ENCODE measurements around the gene TEKT1.

Gene TEKT1

GRCh38 chr17:6757747-6758146 lies 73.8 kb downstream of the TEKT1 start:
- Histone ChIP-seq H3K27ac (replicated peaks) (no peak overlapping the region), H3K4me3 (replicated peaks; ENCODE audit: insufficient read depth, low read length) (no peak overlapping the region), H3K27me3 (ENCODE audit: insufficient read depth, poor library complexity, severe bottlenecking) (no peaks in the 10 kb centered on the region)
- TF ChIP-seq SPI1 (IDR thresholded peaks at IDR 0.05; ENCODE audit: borderline replicate concordance, low read depth), result no peak
- TF ChIP-seq POLR2AphosphoS5 (IDR thresholded peaks at IDR 0.05; ENCODE audit: low read depth), result no peak
- TF ChIP-seq, protein P1, sequence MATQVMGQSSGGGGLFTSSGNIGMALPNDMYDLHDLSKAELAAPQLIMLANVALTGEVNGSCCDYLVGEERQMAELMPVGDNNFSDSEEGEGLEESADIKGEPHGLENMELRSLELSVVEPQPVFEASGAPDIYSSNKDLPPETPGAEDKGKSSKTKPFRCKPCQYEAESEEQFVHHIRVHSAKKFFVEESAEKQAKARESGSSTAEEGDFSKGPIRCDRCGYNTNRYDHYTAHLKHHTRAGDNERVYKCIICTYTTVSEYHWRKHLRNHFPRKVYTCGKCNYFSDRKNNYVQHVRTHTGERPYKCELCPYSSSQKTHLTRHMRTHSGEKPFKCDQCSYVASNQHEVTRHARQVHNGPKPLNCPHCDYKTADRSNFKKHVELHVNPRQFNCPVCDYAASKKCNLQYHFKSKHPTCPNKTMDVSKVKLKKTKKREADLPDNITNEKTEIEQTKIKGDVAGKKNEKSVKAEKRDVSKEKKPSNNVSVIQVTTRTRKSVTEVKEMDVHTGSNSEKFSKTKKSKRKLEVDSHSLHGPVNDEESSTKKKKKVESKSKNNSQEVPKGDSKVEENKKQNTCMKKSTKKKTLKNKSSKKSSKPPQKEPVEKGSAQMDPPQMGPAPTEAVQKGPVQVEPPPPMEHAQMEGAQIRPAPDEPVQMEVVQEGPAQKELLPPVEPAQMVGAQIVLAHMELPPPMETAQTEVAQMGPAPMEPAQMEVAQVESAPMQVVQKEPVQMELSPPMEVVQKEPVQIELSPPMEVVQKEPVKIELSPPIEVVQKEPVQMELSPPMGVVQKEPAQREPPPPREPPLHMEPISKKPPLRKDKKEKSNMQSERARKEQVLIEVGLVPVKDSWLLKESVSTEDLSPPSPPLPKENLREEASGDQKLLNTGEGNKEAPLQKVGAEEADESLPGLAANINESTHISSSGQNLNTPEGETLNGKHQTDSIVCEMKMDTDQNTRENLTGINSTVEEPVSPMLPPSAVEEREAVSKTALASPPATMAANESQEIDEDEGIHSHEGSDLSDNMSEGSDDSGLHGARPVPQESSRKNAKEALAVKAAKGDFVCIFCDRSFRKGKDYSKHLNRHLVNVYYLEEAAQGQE (IDR thresholded peaks at IDR 0.05; ENCODE audit: insufficient replicate concordance, low read depth), result no peak
- DNase-seq (ENCODE audit: low read depth in 1 of 2, low spot score in 1 of 2), result no peak

- no peaks in the 10 kb centered on the region for H3K27me3 ChIP-seq (ENCODE audit: insufficient read depth, poor library complexity, severe bottlenecking)
- TF ChIP-seq, protein P1 (IDR thresholded peaks at IDR 0.05; ENCODE audit: insufficient replicate concordance, low read depth), result no peak
- TF ChIP-seq, protein P2, sequence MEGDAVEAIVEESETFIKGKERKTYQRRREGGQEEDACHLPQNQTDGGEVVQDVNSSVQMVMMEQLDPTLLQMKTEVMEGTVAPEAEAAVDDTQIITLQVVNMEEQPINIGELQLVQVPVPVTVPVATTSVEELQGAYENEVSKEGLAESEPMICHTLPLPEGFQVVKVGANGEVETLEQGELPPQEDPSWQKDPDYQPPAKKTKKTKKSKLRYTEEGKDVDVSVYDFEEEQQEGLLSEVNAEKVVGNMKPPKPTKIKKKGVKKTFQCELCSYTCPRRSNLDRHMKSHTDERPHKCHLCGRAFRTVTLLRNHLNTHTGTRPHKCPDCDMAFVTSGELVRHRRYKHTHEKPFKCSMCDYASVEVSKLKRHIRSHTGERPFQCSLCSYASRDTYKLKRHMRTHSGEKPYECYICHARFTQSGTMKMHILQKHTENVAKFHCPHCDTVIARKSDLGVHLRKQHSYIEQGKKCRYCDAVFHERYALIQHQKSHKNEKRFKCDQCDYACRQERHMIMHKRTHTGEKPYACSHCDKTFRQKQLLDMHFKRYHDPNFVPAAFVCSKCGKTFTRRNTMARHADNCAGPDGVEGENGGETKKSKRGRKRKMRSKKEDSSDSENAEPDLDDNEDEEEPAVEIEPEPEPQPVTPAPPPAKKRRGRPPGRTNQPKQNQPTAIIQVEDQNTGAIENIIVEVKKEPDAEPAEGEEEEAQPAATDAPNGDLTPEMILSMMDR (IDR thresholded peaks at IDR 0.05; ENCODE audit: insufficient read depth, low read length), result no peak
- TF ChIP-seq POLR2AphosphoS5 (IDR thresholded peaks at IDR 0.05; ENCODE audit: low read depth), result no peak
- TF ChIP-seq GABPA (IDR thresholded peaks at IDR 0.05; ENCODE audit: low read depth), result no peak
- H3K27ac ChIP-seq (replicated peaks), result no peak overlapping the region
- peak overlapping the region; percentile 38 for H3K4me3 ChIP-seq (replicated peaks; ENCODE audit: insufficient read depth, low read length)
- no peak for DNase-seq (ENCODE audit: low read depth in 1 of 2, low spot score in 1 of 2)
Measured at GRCh38 chr17:6756425-6757031, 75.0 kb downstream of the TEKT1 start.

DNA sequence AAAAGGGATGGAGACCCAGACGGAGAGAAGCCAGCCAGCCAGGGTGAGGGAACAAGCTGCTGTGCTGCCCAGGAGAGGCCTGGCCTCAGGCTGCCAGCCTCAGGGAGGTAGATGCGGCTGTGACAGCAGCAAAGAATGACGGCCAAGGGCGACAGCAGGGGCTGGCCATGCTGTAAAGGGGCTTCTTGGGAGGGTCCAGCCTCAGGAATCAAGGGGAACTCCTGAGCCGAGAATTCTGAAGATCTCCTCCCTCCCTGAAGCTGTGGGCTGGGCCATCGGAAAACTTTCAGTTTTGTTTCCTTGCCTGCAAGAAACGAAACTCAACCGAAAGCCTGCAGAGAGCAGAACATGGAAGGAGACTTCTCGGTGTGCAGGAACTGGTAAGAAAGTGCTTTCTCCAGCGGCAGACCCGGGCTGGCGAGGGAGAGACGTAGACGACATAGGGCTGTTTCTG lies 75.8 kb downstream of the TEKT1 start, which contains the start of gene XAF1:
XAF1 (plus strand) TSS at position 316 of the 454 bp plus-strand sequence; CDS start at position 349, 33 bp downstream.
- DNase-seq (ENCODE audit: low read depth in 1 of 2, low spot score in 1 of 2), result peak in 1 of 2 experiments; percentile 13

More for the DNA sequence above, 75.8 kb downstream of the TEKT1 start, which contains the start of gene XAF1:
- TF ChIP-seq, protein P1 (IDR thresholded peaks at IDR 0.05; ENCODE audit: insufficient replicate concordance, low read depth), result no peak
- TF ChIP-seq POLR2AphosphoS5 (IDR thresholded peaks at IDR 0.05; ENCODE audit: low read depth) (no peak), GABPA (IDR thresholded peaks at IDR 0.05; ENCODE audit: low read depth) (no peak), SPI1 (IDR thresholded peaks at IDR 0.05; ENCODE audit: borderline replicate concordance, low read depth) (no peak)
- TF ChIP-seq, protein P2 (IDR thresholded peaks at IDR 0.05; ENCODE audit: insufficient read depth, low read length), result no peak
- Histone ChIP-seq H3K27ac (replicated peaks) (no peak within 1 kb of the TSS; the same call in 1 of the 2 replicates), H3K27me3 (ENCODE audit: insufficient read depth, poor library complexity, severe bottlenecking) (no peaks in the 10 kb centered on the region), H3K4me3 (replicated peaks; ENCODE audit: insufficient read depth, low read length) (peak within 1 kb of the TSS; percentile 38)

Measured in HL-60 (cell line).